Loucy (cell line): ENCODE measurements around the gene NSD1.

ENCODE experiments used
- H2AFZ ChIP-seq: fragments of 200-600 bp; sonication (generic); 2 replicates; pipeline ENCODE4 v1.6.0; 2016; ENCODE audit warnings: antibody characterized with exemption, mild to moderate bottlenecking, low read length, moderate library complexity
- H3F3A ChIP-seq: fragments of 200-600 bp; 2 replicates; pipeline ENCODE4 v1.6.0; 2016; ENCODE audit warnings: antibody characterized with exemption, low read depth, mild to moderate bottlenecking
- H3K27me3 ChIP-seq: fragments of 200-600 bp; sonication (generic); 2 replicates; pipeline ENCODE4 v1.6.1; 2014; ENCODE audit warnings: low read length, mild to moderate bottlenecking; ENCODE audit not compliant: insufficient read depth, poor library complexity, severe bottlenecking
- H3K36me3 ChIP-seq: fragments of 200-600 bp; sonication (generic); 2 replicates; pipeline ENCODE4 v1.6.1; 2016; ENCODE audit warnings: low read length; ENCODE audit not compliant: insufficient read depth
- H3K4me1 ChIP-seq: fragments of 200-600 bp; sonication (generic); 2 replicates; pipeline ENCODE4 v1.5.1; 2014; ENCODE audit warnings: low read length, mild to moderate bottlenecking; ENCODE audit not compliant: insufficient read depth, poor library complexity, severe bottlenecking
- H3K4me2 ChIP-seq: fragments of 200-600 bp; sonication (generic); 2 replicates; pipeline ENCODE4 v1.6.0; 2014; ENCODE audit warnings: antibody characterized with exemption, low read length, low read depth, mild to moderate bottlenecking; ENCODE audit not compliant: poor library complexity, severe bottlenecking
- H3K4me3 ChIP-seq: fragments of 200-600 bp; sonication (generic); 2 replicates; pipeline ENCODE4 v1.5.1; 2014; ENCODE audit warnings: low read length, mild to moderate bottlenecking, mixed read lengths; ENCODE audit not compliant: poor library complexity, severe bottlenecking
- H3K79me2 ChIP-seq: fragments of 200-600 bp; sonication (generic); 2 replicates; pipeline ENCODE4 v1.6.1; 2014; ENCODE audit warnings: low read length; ENCODE audit not compliant: insufficient read depth
- H3K9ac ChIP-seq: fragments of 200-600 bp; sonication (generic); 2 replicates; pipeline ENCODE4 v1.6.0; 2014; ENCODE audit warnings: mild to moderate bottlenecking, low read depth, low read length, moderate library complexity; ENCODE audit not compliant: poor library complexity, severe bottlenecking
- H3K9me2 ChIP-seq: fragments of 200-600 bp; sonication (generic); replicated peaks from 2 replicates; pipeline ENCODE4 v1.6.1; 2016; ENCODE audit warnings: low read depth, low read length, mixed read lengths
- H3K9me3 ChIP-seq: fragments of 200-600 bp; sonication (generic); 2 replicates; pipeline ENCODE4 v1.6.1; 2014; ENCODE audit warnings: mild to moderate bottlenecking, antibody characterized with exemption, low read length, low read depth; ENCODE audit not compliant: insufficient read depth
- H4K20me1 ChIP-seq: fragments of 200-600 bp; sonication (generic); 2 replicates; pipeline ENCODE4 v1.6.0; 2014; ENCODE audit warnings: antibody characterized with exemption, low read length, mild to moderate bottlenecking; ENCODE audit not compliant: insufficient read depth, poor library complexity, severe bottlenecking
- CTCF ChIP-seq: fragments of 200-600 bp; sonication (generic); conservative IDR thresholded peaks from 2 replicates; pipeline ENCODE4 v1.5.1; 2014; ENCODE audit warnings: mild to moderate bottlenecking, antibody characterized with exemption, low read length
- EZH2phosphoT487 ChIP-seq: fragments of 200-600 bp; IDR thresholded peaks from 2 replicates; pipeline ENCODE4 v1.6.1; 2018; ENCODE audit warnings: antibody characterized with exemption, mild to moderate bottlenecking, moderate library complexity, borderline replicate concordance

The NSD1 gene

GRCh38 chr5:177316005-177316404, 182.4 kb downstream of the NSD1 start:
- no peaks in the 10 kb centered on the region for H3F3A ChIP-seq
- peaks cover 12% of the 10 kb centered on the region; the same call in 1 of the 2 replicates for H3K79me2 ChIP-seq
- no peak overlapping the region for H3K4me2 ChIP-seq
- H3K4me1 ChIP-seq: peaks cover 3% of the 10 kb centered on the region
- H3K9ac ChIP-seq: no peak overlapping the region
- H3K36me3 ChIP-seq: no peaks in the 10 kb centered on the region
- no peak overlapping the region for H2AFZ ChIP-seq
- TF ChIP-seq CTCF: no peak
- TF ChIP-seq EZH2phosphoT487: no peak
- no peak overlapping the region for H3K4me3 ChIP-seq
- H3K9me2 ChIP-seq: no peaks in the 10 kb centered on the region
- no peaks in the 10 kb centered on the region for H3K9me3 ChIP-seq
- no peaks in the 10 kb centered on the region for H4K20me1 ChIP-seq
- H3K27me3 ChIP-seq: no peaks in the 10 kb centered on the region

- Histone ChIP-seq H2AFZ (no peak overlapping the region), H3K4me2 (no peak overlapping the region), H3K9me2 (no peaks in the 10 kb centered on the region), H3F3A (no peaks in the 10 kb centered on the region), H4K20me1 (no peaks in the 10 kb centered on the region), H3K4me3 (no peak overlapping the region), H3K79me2 (0 out of 2 replicates have a peak, but pooled peaks cover 5% of the 10 kb centered on the region), H3K36me3 (no peaks in the 10 kb centered on the region), H3K4me1 (peaks cover 3% of the 10 kb centered on the region), H3K9ac (no peak overlapping the region), H3K27me3 (no peaks in the 10 kb centered on the region), H3K9me3 (no peaks in the 10 kb centered on the region)
- TF ChIP-seq EZH2phosphoT487 (no peak), CTCF (peak; percentile 77)
These were observed 184.4 kb downstream of the NSD1 start for GRCh38 chr5:177317959-177318377.

- H3K9ac ChIP-seq: no peak overlapping the region
- no peak overlapping the region for H3K4me3 ChIP-seq
- H2AFZ ChIP-seq: no peak overlapping the region
- H4K20me1 ChIP-seq: no peaks in the 10 kb centered on the region
- no peaks in the 10 kb centered on the region for H3K79me2 ChIP-seq
- no peaks in the 10 kb centered on the region for H3F3A ChIP-seq
- no peaks in the 10 kb centered on the region for H3K27me3 ChIP-seq
- no peaks in the 10 kb centered on the region for H3K36me3 ChIP-seq
- no peaks in the 10 kb centered on the region for H3K4me1 ChIP-seq
- no peaks in the 10 kb centered on the region for H3K9me3 ChIP-seq
- no peak for TF ChIP-seq CTCF
- no peaks in the 10 kb centered on the region for H3K9me2 ChIP-seq
- H3K4me2 ChIP-seq: no peak overlapping the region
These were observed 186.5 kb downstream of the NSD1 start for GRCh38 chr5:177319913-177320588.
